EL (cell line): Measurements from ENCODE around the gene LTBP2.
A peak's percentile ranks its signal among the peaks of the same experiment; 100 is the strongest.

ENCODE experiments used
- DNase-seq: peaks from one replicate; pipeline ENCODE4 v3.0.0-alpha.2; 2016

The LTBP2 gene

GRCh38 chr14:74611650-74612349 lies at the start of gene LTBP2:
Gene LTBP2, minus strand, starts transcription at chr14:74612237. Its CDS starts 293 bp downstream, at chr14:74611944.
- peak; percentile 48 for DNase-seq

- no peak for DNase-seq
Observed at GRCh38 chr14:74660863-74661262, 48.8 kb upstream of the LTBP2 start.

GRCh38 chr14:74660167-74660566 lies 48.1 kb upstream of the LTBP2 start:
- peak; percentile 26 for DNase-seq

GRCh38 chr14:74658535-74659131 lies 46.6 kb upstream of the LTBP2 start:
- DNase-seq = peak; percentile 74

GRCh38 chr14:74656964-74657363 lies 44.9 kb upstream of the LTBP2 start:
- no peak for DNase-seq

- peak; percentile 74 for DNase-seq
Observed at GRCh38 chr14:74655599-74656395, 43.8 kb upstream of the LTBP2 start.

GRCh38 chr14:74654931-74655330 lies 42.9 kb upstream of the LTBP2 start:
- no peak for DNase-seq

GRCh38 chr14:74653386-74654138 lies 41.5 kb upstream of the LTBP2 start:
- DNase-seq = no peak

- DNase-seq = peak; percentile 59
Observed at GRCh38 chr14:74652541-74652940, 40.5 kb upstream of the LTBP2 start.

GRCh38 chr14:74650927-74651686 lies 39.1 kb upstream of the LTBP2 start:
- no peak for DNase-seq

- DNase-seq = peak; percentile 74
Observed at GRCh38 chr14:74649673-74650072, 37.6 kb upstream of the LTBP2 start.

GRCh38 chr14:74649167-74649566 lies 37.1 kb upstream of the LTBP2 start:
- DNase-seq = no peak

GRCh38 chr14:74648601-74649000 lies 36.6 kb upstream of the LTBP2 start:
- no peak for DNase-seq

- DNase-seq = peak; percentile 17
Observed at GRCh38 chr14:74647678-74648461, 35.8 kb upstream of the LTBP2 start.

GRCh38 chr14:74647061-74647677 lies 35.1 kb upstream of the LTBP2 start:
- DNase-seq = peak; percentile 28

- DNase-seq = no peak
Observed at GRCh38 chr14:74645756-74646470, 33.9 kb upstream of the LTBP2 start.

GRCh38 chr14:74645244-74645643 lies 33.2 kb upstream of the LTBP2 start:
- no peak for DNase-seq

GRCh38 chr14:74641601-74642391 lies 29.8 kb upstream of the LTBP2 start:
- DNase-seq = no peak

- DNase-seq = no peak
Observed at GRCh38 chr14:74638966-74639365, 26.9 kb upstream of the LTBP2 start.
